ENCODE data around the gene MAP3K19. TPM values are rescaled to one million over a fixed set of nuclear protein-coding genes. Genes with fewer than 3 reads are reported as not detected.
"Not testable (repeated sequence)": the region's sequence is repeated elsewhere in the genome, so short reads cannot be mapped to it uniquely, and the experiment has no call there.

Gene MAP3K19
- 0.09 TPM for total RNA-seq

GRCh38 chr2:135047300-135047699 is at the start of gene MAP3K19:
MAP3K19 (minus strand) TSS chr2:135047447; CDS start chr2:135024647, 22,800 bp downstream.
- ATAC-seq (no peak), DNase-seq (ENCODE audit: low spot score) (no peak)
- intact Hi-C loops (cut with DNase I), result no loop called here

- no peak for DNase-seq (ENCODE audit: low spot score)
- ATAC-seq, result no peak
- intact Hi-C loops (cut with DNase I), result no loop called here
Measured at GRCh38 chr2:135096665-135097446, 49.6 kb upstream of the MAP3K19 start.

- no peak for ATAC-seq
Measured at GRCh38 chr2:135095591-135095990, 48.3 kb upstream of the MAP3K19 start.

GRCh38 chr2:135094508-135094907 is 47.3 kb upstream of the MAP3K19 start:
- no peak for ATAC-seq
- intact Hi-C loops (cut with DNase I), result no loop called here

More at GRCh38 chr2:135095591-135095990, 48.3 kb upstream of the MAP3K19 start:
- intact Hi-C loops (cut with DNase I), result no loop called here
- no peak for DNase-seq (ENCODE audit: low spot score)

GRCh38 chr2:135093670-135094330 is 46.6 kb upstream of the MAP3K19 start:
- ATAC-seq, result no peak
- no peak for DNase-seq (ENCODE audit: low spot score)
- intact Hi-C loops (cut with DNase I), result no loop called here

More at GRCh38 chr2:135094508-135094907, 47.3 kb upstream of the MAP3K19 start:
- DNase-seq (ENCODE audit: low spot score), result no peak

- ATAC-seq, result no peak
- intact Hi-C loops (cut with DNase I), result no loop called here
Measured at GRCh38 chr2:135093193-135093592, 45.9 kb upstream of the MAP3K19 start.

GRCh38 chr2:135091681-135092080 is 44.4 kb upstream of the MAP3K19 start:
- intact Hi-C loops (cut with DNase I), result no loop called here
- ATAC-seq (no peak), DNase-seq (ENCODE audit: low spot score) (no peak)

More at GRCh38 chr2:135093193-135093592, 45.9 kb upstream of the MAP3K19 start:
- no peak for DNase-seq (ENCODE audit: low spot score)

GRCh38 chr2:135089597-135089996 is 42.4 kb upstream of the MAP3K19 start:
- intact Hi-C loops (cut with DNase I); DNase-seq (ENCODE audit: low spot score); ATAC-seq: not testable (repeated sequence)

- DNase-seq (ENCODE audit: low spot score) (no peak), ATAC-seq (no peak)
- intact Hi-C loops (cut with DNase I), result no loop called here
Measured at GRCh38 chr2:135086222-135086621, 39.0 kb upstream of the MAP3K19 start.

GRCh38 chr2:135078417-135078816 is 31.2 kb upstream of the MAP3K19 start:
- DNase-seq (ENCODE audit: low spot score) (no peak), ATAC-seq (no peak)
- intact Hi-C loops (cut with DNase I), result no loop called here

- intact Hi-C loops (cut with DNase I), result no loop called here
- DNase-seq (ENCODE audit: low spot score) (no peak), ATAC-seq (no peak)
Measured at GRCh38 chr2:135076556-135076955, 29.3 kb upstream of the MAP3K19 start.

GRCh38 chr2:135074216-135074615 is 27.0 kb upstream of the MAP3K19 start:
- intact Hi-C loops (cut with DNase I), result no loop called here
- ATAC-seq, result no peak

GRCh38 chr2:135072125-135072997 is 25.1 kb upstream of the MAP3K19 start:
- DNase-seq (ENCODE audit: low spot score) (no peak), ATAC-seq (no peak)
- intact Hi-C loops (cut with DNase I), result no loop called here

More at GRCh38 chr2:135074216-135074615, 27.0 kb upstream of the MAP3K19 start:
- DNase-seq (ENCODE audit: low spot score), result no peak

- intact Hi-C loops (cut with DNase I), result loop anchor here (5.0 kb wide), 1 partner anchor 1149 kb away; no protein-coding TSS in a partner anchor
- no peak for ATAC-seq
- DNase-seq (ENCODE audit: low spot score), result no peak
Measured at GRCh38 chr2:135066710-135067109, 19.5 kb upstream of the MAP3K19 start.

GRCh38 chr2:135064149-135064548 is 16.9 kb upstream of the MAP3K19 start:
- no peak for ATAC-seq
- intact Hi-C loops (cut with DNase I), result no loop called here
- DNase-seq (ENCODE audit: low spot score), result no peak

GRCh38 chr2:135063210-135063609 is 16.0 kb upstream of the MAP3K19 start:
- ATAC-seq (no peak), DNase-seq (ENCODE audit: low spot score) (no peak)
- intact Hi-C loops (cut with DNase I), result no loop called here

GRCh38 chr2:135059577-135059976 is 12.3 kb upstream of the MAP3K19 start:
- DNase-seq (ENCODE audit: low spot score) (no peak), ATAC-seq (no peak)
- intact Hi-C loops (cut with DNase I), result no loop called here

GRCh38 chr2:135056790-135057189 is 9.5 kb upstream of the MAP3K19 start:
- no peak for DNase-seq (ENCODE audit: low spot score)
- intact Hi-C loops (cut with DNase I), result no loop called here
- ATAC-seq, result no peak

GRCh38 chr2:135055182-135055786 is 8.0 kb upstream of the MAP3K19 start:
- intact Hi-C loops (cut with DNase I), result no loop called here
- DNase-seq (ENCODE audit: low spot score), result no peak
- ATAC-seq, result no peak

All from sciatic nerve (tissue), 2 donors.